ENCODE data around the gene CIITA. TPM values are rescaled to one million over a fixed set of nuclear protein-coding genes. Genes with fewer than 3 reads are reported as not detected.

CIITA gene
- total RNA-seq, 1 experiment from 2014 or later = 0.19 TPM

- no peak for DNase-seq (ENCODE audit: low spot score)
These were observed 103.0 kb downstream of the CIITA start for GRCh38 chr16:10979717-10980601.

GRCh38 chr16:10980813-10981212, 103.8 kb downstream of the CIITA start:
- DNase-seq (ENCODE audit: low spot score) = no peak

GRCh38 chr16:10981697-10982216, 104.8 kb downstream of the CIITA start:
- no peak for DNase-seq (ENCODE audit: low spot score)

- DNase-seq (ENCODE audit: low spot score) = no peak
These were observed 105.6 kb downstream of the CIITA start for GRCh38 chr16:10982465-10983150.

DNA sequence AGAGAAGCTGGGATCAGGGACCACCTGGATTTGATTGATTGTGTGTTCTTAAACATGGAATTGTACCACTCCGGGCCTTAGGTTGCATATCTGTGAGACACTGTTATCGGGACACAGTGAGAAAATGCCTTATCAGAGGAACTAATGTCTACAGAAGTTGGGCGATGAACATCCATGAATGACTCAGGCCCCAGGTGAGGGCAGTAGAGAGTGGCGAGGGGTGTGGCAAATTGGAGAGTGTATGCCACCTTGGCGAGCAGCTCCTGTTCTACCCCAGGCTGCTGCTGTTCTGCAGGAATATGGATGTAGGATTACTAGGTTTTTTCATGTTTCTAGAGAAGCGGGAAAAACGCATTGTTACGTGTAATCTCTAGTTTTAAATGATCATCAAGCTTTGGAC, 106.2 kb downstream of the CIITA start:
- DNase-seq (ENCODE audit: low spot score) = no peak

- no peak for DNase-seq (ENCODE audit: low spot score)
These were observed 107.5 kb downstream of the CIITA start for GRCh38 chr16:10984509-10984908.

Other genes starting within 250 kb of the CIITA start
- gene TEKT5, start 182.3 kb upstream of the CIITA start, total RNA-seq (2014; rRNA removed; shearing (Covaris generic)) = not detected in 2 replicates
- 40.1 and 51.7 TPM in 2 replicates for gene NUBP1, start 133.4 kb upstream of the CIITA start, total RNA-seq (2014; rRNA removed; shearing (Covaris generic))
- not detected in 2 replicates for gene TVP23A, start 58.4 kb upstream of the CIITA start, total RNA-seq (2014; rRNA removed; shearing (Covaris generic))
- gene DEXI, start 65.3 kb downstream of the CIITA start, total RNA-seq (2014; rRNA removed; shearing (Covaris generic)) = 39.9 and 42.0 TPM in 2 replicates
- gene CLEC16A, start 67.4 kb downstream of the CIITA start, total RNA-seq (2014; rRNA removed; shearing (Covaris generic)) = 4.5 and 7.2 TPM in 2 replicates